ENCODE data around the gene AATK.

AATK gene

GRCh38 chr17:81127133-81127455, 38.9 kb downstream of the AATK start:
- no peaks in the 10 kb centered on the region for H3K9me3 Mint-ChIP-seq
- ATAC-seq (replicated peaks), result no peak

DNA sequence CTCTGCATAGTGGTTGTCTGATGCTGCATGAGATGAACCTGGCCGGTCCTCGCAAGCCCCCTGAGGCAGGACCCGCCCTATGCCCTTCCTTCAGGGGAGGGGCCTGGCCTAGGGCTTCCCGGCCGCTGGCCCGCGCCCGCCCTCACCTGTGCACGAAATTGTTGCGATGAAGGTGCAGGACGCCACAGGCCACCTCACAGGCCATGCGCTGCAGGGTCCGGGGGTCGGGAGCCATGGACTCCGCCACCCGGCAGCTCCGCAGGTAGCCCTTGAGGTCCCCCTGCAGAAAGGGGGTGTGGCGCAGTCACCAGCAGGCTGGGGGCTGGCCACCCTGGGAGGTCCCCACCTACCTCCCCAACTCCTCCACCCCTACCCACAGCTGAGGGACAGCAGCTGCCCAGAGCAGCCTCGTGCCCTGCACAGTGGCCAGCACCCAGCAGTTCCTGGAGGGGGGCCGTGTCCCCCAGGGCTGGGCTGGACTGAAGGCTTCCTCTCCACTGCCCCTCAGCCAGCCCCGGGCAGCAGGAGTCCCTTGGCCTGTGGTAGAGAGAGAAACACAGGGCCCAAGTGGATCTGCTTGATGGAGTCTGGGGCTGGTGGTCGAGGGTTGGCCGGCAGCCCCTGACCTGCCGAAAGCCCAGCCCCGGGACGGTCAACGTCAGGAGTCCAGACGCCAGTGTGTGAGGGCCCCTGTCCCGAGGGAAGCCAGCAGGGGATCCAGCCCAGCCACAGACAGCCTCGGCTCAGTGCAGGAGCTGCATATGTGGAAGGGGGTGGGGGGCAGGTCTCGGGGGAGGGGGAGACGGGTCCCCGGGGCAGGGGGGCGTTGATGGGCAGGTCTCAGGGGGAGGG, 39.5 kb downstream of the AATK start:
- Mint-ChIP-seq H3K36me3 (ENCODE audit: insufficient read depth) (peaks cover 3% of the 10 kb centered on the region), H3K4me1 (ENCODE audit: low read depth in 2 of 2) (no peaks in the 10 kb centered on the region), H3K9me3 (no peaks in the 10 kb centered on the region), H3K27me3 (no peaks in the 10 kb centered on the region), H3K27ac (no peak overlapping the region), H3K4me3 (no peak overlapping the region)
- DNase-seq (no peak), ATAC-seq (replicated peaks) (no peak)

More at GRCh38 chr17:81127133-81127455, 38.9 kb downstream of the AATK start:
- DNase-seq, result no peak
- Mint-ChIP-seq H3K36me3 (ENCODE audit: insufficient read depth) (peaks cover 3% of the 10 kb centered on the region), H3K4me3 (no peak overlapping the region), H3K27me3 (no peaks in the 10 kb centered on the region), H3K27ac (no peak overlapping the region), H3K4me1 (ENCODE audit: low read depth in 2 of 2) (no peaks in the 10 kb centered on the region)

DNA sequence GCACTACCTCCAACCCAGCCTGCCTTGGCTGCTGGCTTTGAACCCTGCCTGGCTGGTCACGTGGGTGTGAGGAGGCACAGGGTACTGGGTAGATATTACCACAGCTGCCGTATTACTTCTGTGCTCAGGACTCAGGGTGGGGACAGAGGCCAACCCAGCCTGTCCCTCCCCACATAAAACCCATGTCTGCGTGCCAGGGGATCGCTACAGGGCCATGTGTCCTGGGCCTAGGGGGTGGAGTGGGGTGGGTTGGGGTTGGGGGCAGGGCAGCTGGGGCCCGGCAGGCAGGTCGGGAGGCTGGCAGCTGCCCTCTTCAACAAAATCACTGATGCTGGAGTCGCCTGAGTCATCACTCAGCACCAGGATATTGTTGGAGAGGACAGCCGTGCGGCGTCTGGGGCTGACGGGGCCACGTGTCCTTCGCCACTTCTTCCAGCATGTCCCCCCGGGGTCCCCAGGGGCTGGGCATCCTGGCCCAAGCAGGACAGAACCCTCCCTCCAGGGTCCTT, 40.4 kb downstream of the AATK start:
- no peak for DNase-seq
- Mint-ChIP-seq H3K4me1 (ENCODE audit: low read depth in 2 of 2) (no peaks in the 10 kb centered on the region), H3K9me3 (no peaks in the 10 kb centered on the region), H3K27ac (no peak overlapping the region), H3K36me3 (ENCODE audit: insufficient read depth) (peaks cover 6% of the 10 kb centered on the region), H3K27me3 (no peaks in the 10 kb centered on the region), H3K4me3 (no peak overlapping the region)
- ATAC-seq (replicated peaks), result no peak

DNA sequence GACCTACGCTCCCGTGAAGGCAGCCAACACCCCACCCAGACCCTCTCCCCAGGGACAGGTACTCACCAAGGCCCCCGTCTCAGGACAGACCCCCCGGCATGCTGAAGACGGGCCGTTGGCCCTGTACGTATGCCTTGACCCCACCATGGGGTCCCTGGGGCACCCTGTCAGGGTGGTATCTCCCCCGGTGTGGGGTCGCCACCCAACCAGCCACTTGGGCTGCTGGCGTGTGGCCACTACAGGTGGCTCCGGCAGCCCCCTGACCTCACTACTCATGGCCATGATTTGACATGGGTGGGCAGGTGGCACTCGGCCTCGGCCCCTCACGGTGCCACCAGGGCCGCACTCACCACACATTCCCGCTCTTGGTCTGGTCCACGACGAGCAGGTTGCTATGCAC, 41.6 kb downstream of the AATK start:
- Mint-ChIP-seq H3K4me3 (no peak overlapping the region), H3K27ac (no peak overlapping the region), H3K4me1 (ENCODE audit: low read depth in 2 of 2) (peaks cover 0 to 2% of the 10 kb centered on the region in 2 donors), H3K36me3 (ENCODE audit: insufficient read depth) (peaks cover 11% of the 10 kb centered on the region), H3K9me3 (no peaks in the 10 kb centered on the region), H3K27me3 (no peaks in the 10 kb centered on the region)
- DNase-seq (no peak), ATAC-seq (replicated peaks) (no peak)

GRCh38 chr17:81123052-81124048, 42.7 kb downstream of the AATK start:
- Mint-ChIP-seq H3K9me3 (no peaks in the 10 kb centered on the region), H3K27ac (no peak overlapping the region), H3K27me3 (peaks cover 0 to 4% of the 10 kb centered on the region in 2 donors), H3K4me3 (no peak overlapping the region), H3K36me3 (ENCODE audit: insufficient read depth) (peaks cover 11% of the 10 kb centered on the region), H3K4me1 (ENCODE audit: low read depth in 2 of 2) (peaks cover 0 to 5% of the 10 kb centered on the region in 2 donors)
- DNase-seq (no peak), ATAC-seq (replicated peaks) (no peak)

DNA sequence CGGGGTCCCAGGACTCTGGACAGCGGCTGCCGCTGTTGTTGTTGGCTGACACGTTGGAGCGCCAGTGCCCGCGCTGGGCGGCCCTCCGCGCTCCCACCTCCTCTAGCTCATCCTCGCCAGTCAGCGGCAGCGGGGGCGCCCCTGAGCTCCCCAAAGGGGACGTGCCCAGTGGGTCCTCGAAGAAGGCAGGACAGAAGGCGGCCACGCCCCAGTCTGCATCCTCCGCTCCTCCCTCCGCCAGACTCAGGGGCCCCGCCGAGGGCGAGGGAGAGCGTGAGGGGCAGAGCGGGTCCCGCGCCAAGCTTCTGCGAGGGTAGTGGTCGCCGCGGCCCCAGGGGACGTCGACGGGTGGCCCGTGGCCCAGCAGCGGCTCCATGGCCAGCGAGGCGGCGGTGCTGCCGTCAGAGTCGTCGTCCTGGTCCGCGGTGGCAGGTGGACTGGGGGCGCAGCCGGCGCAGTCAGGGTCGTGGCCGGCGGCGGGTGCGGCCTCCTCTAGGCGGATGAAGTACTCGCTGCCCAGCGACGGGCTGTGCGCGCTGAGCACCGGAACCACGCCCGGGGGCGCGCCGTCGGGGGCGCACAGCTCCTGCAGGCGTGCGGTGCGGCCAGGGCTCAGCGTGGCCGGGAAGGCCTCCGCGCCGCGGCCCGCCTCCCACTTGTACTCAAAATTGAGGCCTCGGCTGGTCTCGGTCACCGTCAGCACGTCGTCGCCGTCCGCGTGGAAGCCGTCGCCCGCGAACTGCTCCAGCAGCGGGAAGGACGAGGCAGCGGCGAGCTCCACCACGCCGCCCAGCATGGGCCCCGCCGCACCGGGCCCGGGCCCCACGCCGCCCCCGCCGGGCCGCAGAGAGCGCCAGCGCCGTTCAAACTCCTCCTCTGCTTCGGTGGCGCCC, 43.9 kb downstream of the AATK start:
- H3K4me1 Mint-ChIP-seq (ENCODE audit: low read depth in 2 of 2), result peaks cover 0 to 6% of the 10 kb centered on the region in 2 donors
- peaks cover 0 to 6% of the 10 kb centered on the region in 2 donors for H3K27me3 Mint-ChIP-seq
- H3K4me3 Mint-ChIP-seq, result no peak overlapping the region
- no peak overlapping the region for H3K27ac Mint-ChIP-seq
- no peaks in the 10 kb centered on the region for H3K9me3 Mint-ChIP-seq
- ATAC-seq (replicated peaks) (no peak), DNase-seq (no peak)
- peaks cover 11% of the 10 kb centered on the region for H3K36me3 Mint-ChIP-seq (ENCODE audit: insufficient read depth)

DNA sequence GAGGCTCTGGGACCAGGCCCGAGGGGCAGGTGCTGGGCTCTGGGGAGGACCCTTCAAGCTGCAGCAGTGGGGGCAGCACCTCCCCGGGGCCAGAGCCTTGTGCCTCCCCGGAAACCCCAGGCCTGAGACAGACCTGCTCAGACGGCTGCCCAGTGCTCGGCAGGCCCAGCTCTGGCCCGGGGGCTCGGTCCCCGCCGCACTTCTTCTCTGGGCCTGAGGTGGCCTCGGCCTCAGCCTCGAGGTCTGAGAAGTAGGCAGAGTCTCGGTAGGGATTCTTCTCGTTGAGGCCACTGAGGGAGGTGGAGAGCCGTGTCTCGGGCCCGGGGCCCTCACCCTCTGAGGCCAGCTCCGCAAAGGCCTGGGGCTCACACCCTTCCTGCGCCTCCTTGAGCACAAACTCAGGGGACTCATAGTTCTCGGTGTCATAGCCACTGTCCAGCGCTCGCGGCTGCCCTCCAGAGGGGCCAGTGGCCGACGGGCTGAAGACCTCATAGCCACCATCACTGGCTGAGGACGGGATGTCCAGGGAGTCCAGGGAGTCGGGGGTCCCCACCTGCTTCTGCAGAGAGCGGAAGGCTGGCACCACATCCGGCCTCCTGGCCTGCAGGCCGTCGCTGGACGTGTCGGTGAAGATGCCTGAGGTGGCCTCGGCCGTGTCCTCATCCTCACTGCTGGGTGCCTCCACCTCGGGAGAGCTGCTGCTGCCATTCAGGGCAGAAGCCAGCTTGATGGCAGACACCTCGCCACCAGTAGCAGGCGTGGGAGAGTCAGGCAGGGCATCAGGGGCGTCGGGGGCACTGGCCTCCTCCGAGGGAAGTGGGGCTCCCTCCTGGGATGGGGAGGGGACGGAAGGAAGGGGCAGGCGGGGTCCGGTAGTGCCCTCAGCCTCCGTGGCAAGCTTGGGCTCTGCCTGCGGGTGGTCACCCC, 45.1 kb downstream of the AATK start:
- Mint-ChIP-seq H3K9me3 (no peaks in the 10 kb centered on the region), H3K4me1 (ENCODE audit: low read depth in 2 of 2) (peaks cover 0 to 6% of the 10 kb centered on the region in 2 donors), H3K4me3 (no peak overlapping the region), H3K27me3 (peaks cover 0 to 6% of the 10 kb centered on the region in 2 donors), H3K27ac (no peak overlapping the region), H3K36me3 (ENCODE audit: insufficient read depth) (peaks cover 11% of the 10 kb centered on the region)
- ATAC-seq (replicated peaks) (no peak), DNase-seq (no peak)

DNA sequence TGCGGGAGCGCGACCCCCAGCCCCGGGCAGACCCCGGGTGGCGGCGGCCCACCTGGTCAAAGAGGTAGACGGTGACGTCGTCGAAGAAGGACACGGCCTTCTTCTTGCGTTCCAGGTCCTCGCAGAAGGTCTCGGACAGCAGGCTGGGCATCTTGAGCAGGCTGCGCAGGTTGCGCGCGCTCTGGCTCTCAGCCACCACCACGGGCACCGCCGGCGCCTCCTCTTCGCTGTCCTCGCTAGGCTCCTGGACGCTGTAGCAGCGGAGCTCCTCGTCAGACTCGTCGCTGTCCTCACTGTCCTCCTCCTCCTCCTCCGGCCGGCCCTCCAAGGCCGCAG, 45.9 kb downstream of the AATK start:
- peak overlapping the region in 1 of 2 donors; percentile 75 for H3K27ac Mint-ChIP-seq
- peaks cover 9% of the 10 kb centered on the region for H3K36me3 Mint-ChIP-seq (ENCODE audit: insufficient read depth)
- no peak overlapping the region for H3K4me3 Mint-ChIP-seq
- no peak for ATAC-seq (replicated peaks)
- peaks cover 0 to 6% of the 10 kb centered on the region in 2 donors for H3K4me1 Mint-ChIP-seq (ENCODE audit: low read depth in 2 of 2)
- peaks cover 0 to 6% of the 10 kb centered on the region in 2 donors for H3K27me3 Mint-ChIP-seq
- DNase-seq, result no peak
- H3K9me3 Mint-ChIP-seq, result no peaks in the 10 kb centered on the region

GRCh38 chr17:81119223-81120148, 46.5 kb downstream of the AATK start:
- ATAC-seq (replicated peaks) (peak; percentile 78), DNase-seq (peak; percentile 80 to 85 (median 81))
- peaks cover 0 to 6% of the 10 kb centered on the region in 2 donors for H3K4me1 Mint-ChIP-seq (ENCODE audit: low read depth in 2 of 2)
- no peaks in the 10 kb centered on the region for H3K9me3 Mint-ChIP-seq
- peaks cover 8% of the 10 kb centered on the region for H3K36me3 Mint-ChIP-seq (ENCODE audit: insufficient read depth)
- peaks cover 0 to 6% of the 10 kb centered on the region in 2 donors for H3K27me3 Mint-ChIP-seq
- H3K27ac Mint-ChIP-seq, result peak overlapping the region; percentile 75 to 91
- H3K4me3 Mint-ChIP-seq, result peak overlapping the region; percentile 60 to 67

GRCh38 chr17:81118308-81119221, 47.5 kb downstream of the AATK start:
- DNase-seq (no peak), ATAC-seq (replicated peaks) (no peak)
- H3K36me3 Mint-ChIP-seq (ENCODE audit: insufficient read depth), result peaks cover 8% of the 10 kb centered on the region
- peaks cover 0 to 6% of the 10 kb centered on the region in 2 donors for H3K27me3 Mint-ChIP-seq
- H3K27ac Mint-ChIP-seq, result peak overlapping the region in 1 of 2 donors; percentile 12
- no peaks in the 10 kb centered on the region for H3K9me3 Mint-ChIP-seq
- peak overlapping the region; percentile 46 to 67 for H3K4me3 Mint-ChIP-seq
- H3K4me1 Mint-ChIP-seq (ENCODE audit: low read depth in 2 of 2), result peaks cover 0 to 6% of the 10 kb centered on the region in 2 donors
